Nephron progenitor cell (in vitro differentiated cells): ENCODE measurements around the gene TSHZ2.
"Not testable (repeated sequence)": the region's sequence is repeated elsewhere in the genome, so short reads cannot be mapped to it uniquely, and the experiment has no call there.

Experiments
- DNase-seq: peaks from one replicate; pipeline ENCODE4 v3.0.0; 2021
- H3K27ac Mint-ChIP-seq: 2 replicates; pipeline ENCODE4 v1.8.0; 2021; ENCODE audit warnings: mild to moderate bottlenecking, moderate library complexity, mixed read lengths
- H3K27me3 Mint-ChIP-seq: 2 replicates; pipeline ENCODE4 v1.8.0; 2021; ENCODE audit warnings: mild to moderate bottlenecking, low read depth, mixed read lengths; ENCODE audit not compliant: poor library complexity
- H3K36me3 Mint-ChIP-seq: 2 replicates; pipeline ENCODE4 v1.8.0; 2021; ENCODE audit warnings: low read depth, mixed read lengths
- H3K4me1 Mint-ChIP-seq: 2 replicates; pipeline ENCODE4 v1.8.0; 2021; ENCODE audit warnings: mixed read lengths
- H3K4me3 Mint-ChIP-seq: 2 replicates; pipeline ENCODE4 v1.8.0; 2021; ENCODE audit warnings: mild to moderate bottlenecking, moderate library complexity, mixed read lengths
- H3K9me3 Mint-ChIP-seq: 2 replicates; pipeline ENCODE4 v1.8.0; 2021; ENCODE audit warnings: mild to moderate bottlenecking, moderate library complexity, mixed read lengths
- CTCF ChIP-seq: fragments of 200-600 bp; sonication (generic); IDR thresholded peaks from 2 replicates; pipeline ENCODE4 v1.5.0; 2021; ENCODE audit warnings: antibody characterized with exemption

The TSHZ2 gene

GRCh38 chr20:53084408-53084997 lies 112.3 kb downstream of the TSHZ2 start:
- TF ChIP-seq CTCF = no peak
- Mint-ChIP-seq H3K4me3 (no peak overlapping the region), H3K4me1 (peaks cover 34% of the 10 kb centered on the region), H3K27me3 (peaks cover 11% of the 10 kb centered on the region), H3K27ac (no peak overlapping the region), H3K36me3 (peaks cover 40% of the 10 kb centered on the region), H3K9me3 (no peaks in the 10 kb centered on the region)
- DNase-seq = no peak

- Mint-ChIP-seq H3K9me3 (no peaks in the 10 kb centered on the region), H3K27ac (no peak overlapping the region), H3K36me3 (peaks cover 40% of the 10 kb centered on the region), H3K27me3 (peaks cover 11% of the 10 kb centered on the region), H3K4me1 (peaks cover 33% of the 10 kb centered on the region), H3K4me3 (no peak overlapping the region)
- no peak for DNase-seq
- TF ChIP-seq CTCF = no peak
These were observed 113.6 kb downstream of the TSHZ2 start for GRCh38 chr20:53085720-53086119.

GRCh38 chr20:53087037-53087777 lies 115.0 kb downstream of the TSHZ2 start:
- no peak for TF ChIP-seq CTCF
- Mint-ChIP-seq H3K36me3 (peaks cover 29% of the 10 kb centered on the region), H3K4me1 (peaks cover 28% of the 10 kb centered on the region), H3K4me3 (no peak overlapping the region), H3K27me3 (peaks cover 11% of the 10 kb centered on the region), H3K9me3 (no peaks in the 10 kb centered on the region), H3K27ac (no peak overlapping the region)
- no peak for DNase-seq

GRCh38 chr20:53088786-53089185 lies 116.6 kb downstream of the TSHZ2 start:
- Mint-ChIP-seq H3K9me3 (no peaks in the 10 kb centered on the region), H3K36me3 (peaks cover 29% of the 10 kb centered on the region), H3K4me1 (peaks cover 38% of the 10 kb centered on the region), H3K4me3 (no peak overlapping the region), H3K27me3 (peaks cover 11% of the 10 kb centered on the region), H3K27ac (no peak overlapping the region)
- no peak for TF ChIP-seq CTCF
- no peak for DNase-seq

GRCh38 chr20:53089851-53090250 lies 117.7 kb downstream of the TSHZ2 start:
- DNase-seq, H3K27ac Mint-ChIP-seq, H3K9me3 Mint-ChIP-seq, H3K4me3 Mint-ChIP-seq: not testable (repeated sequence)
- peaks cover 38% of the 10 kb centered on the region for H3K4me1 Mint-ChIP-seq
- H3K36me3 Mint-ChIP-seq = peaks cover 30% of the 10 kb centered on the region
- H3K27me3 Mint-ChIP-seq = peaks cover 11% of the 10 kb centered on the region

- H3K36me3 Mint-ChIP-seq = peaks cover 25% of the 10 kb centered on the region
- H3K27ac Mint-ChIP-seq = peak overlapping the region; percentile 79
- H3K4me3 Mint-ChIP-seq = no peak overlapping the region
- peaks cover 38% of the 10 kb centered on the region for H3K4me1 Mint-ChIP-seq
- no peaks in the 10 kb centered on the region for H3K9me3 Mint-ChIP-seq
- TF ChIP-seq CTCF = no peak
- H3K27me3 Mint-ChIP-seq = peaks cover 7% of the 10 kb centered on the region
- no peak for DNase-seq
These were observed 119.6 kb downstream of the TSHZ2 start for GRCh38 chr20:53091789-53092188.
